Measurements from ENCODE around the gene PBX1. TPM values are rescaled to one million over a fixed set of nuclear protein-coding genes. Genes with fewer than 3 reads are reported as not detected.

PBX1 gene
- total and polyA plus RNA-seq, 2 donors (not counting 3 experiments of a cell fraction or from before 2014, with no cell fraction given) = 10.7 to 24.1 TPM

DNA sequence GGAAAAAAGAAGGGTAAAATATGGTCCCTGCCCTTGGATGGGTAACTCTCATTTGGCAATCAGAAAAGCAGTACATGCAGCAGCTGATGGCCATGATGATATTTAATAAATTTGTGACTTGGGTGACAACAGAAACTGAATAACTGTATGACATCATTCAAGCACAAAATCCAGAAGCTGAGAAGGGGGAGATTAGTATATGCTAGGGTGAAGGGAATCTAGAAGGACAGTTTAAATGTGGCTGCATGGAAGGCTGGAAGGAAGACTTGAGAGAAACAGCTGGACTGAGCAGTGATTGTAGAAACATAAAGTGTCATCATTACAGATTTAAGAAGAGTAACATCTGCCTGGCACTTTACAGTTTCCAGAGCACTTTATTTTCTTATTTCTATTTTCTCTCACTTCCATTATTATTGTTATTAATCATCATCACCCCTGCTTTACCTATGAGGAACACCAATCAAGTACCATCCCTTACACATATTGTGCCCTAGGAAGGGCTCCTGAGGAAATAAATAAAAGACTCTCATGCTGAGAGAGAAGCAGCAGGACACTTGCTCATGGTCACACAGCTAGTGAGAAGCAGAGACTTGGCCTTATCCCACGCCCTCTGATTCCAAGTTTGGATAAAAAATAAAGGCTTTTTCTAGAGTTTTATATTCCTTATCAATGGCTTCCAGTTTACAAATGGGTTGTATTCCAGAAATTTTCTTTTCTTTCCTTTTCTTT lies 207.2 kb downstream of the PBX1 start:
- H3K27ac ChIP-seq (ENCODE audit: insufficient read depth, low read depth, low read length) = no peak overlapping the region
- no peaks in the 10 kb centered on the region for H3K9me1 ChIP-seq (replicated peaks; ENCODE audit: control insufficient read depth, extremely low read depth, insufficient read depth, low read length)
- ChIA-PET CTCF (interaction anchor here (1.6 kb wide), 1 partner anchor 9 kb away, joined by 5 read pairs; no protein-coding TSS in a partner anchor), POLR2A (no interaction called here)
- TF ChIP-seq, protein P1, sequence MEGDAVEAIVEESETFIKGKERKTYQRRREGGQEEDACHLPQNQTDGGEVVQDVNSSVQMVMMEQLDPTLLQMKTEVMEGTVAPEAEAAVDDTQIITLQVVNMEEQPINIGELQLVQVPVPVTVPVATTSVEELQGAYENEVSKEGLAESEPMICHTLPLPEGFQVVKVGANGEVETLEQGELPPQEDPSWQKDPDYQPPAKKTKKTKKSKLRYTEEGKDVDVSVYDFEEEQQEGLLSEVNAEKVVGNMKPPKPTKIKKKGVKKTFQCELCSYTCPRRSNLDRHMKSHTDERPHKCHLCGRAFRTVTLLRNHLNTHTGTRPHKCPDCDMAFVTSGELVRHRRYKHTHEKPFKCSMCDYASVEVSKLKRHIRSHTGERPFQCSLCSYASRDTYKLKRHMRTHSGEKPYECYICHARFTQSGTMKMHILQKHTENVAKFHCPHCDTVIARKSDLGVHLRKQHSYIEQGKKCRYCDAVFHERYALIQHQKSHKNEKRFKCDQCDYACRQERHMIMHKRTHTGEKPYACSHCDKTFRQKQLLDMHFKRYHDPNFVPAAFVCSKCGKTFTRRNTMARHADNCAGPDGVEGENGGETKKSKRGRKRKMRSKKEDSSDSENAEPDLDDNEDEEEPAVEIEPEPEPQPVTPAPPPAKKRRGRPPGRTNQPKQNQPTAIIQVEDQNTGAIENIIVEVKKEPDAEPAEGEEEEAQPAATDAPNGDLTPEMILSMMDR (IDR thresholded peaks at IDR 0.05; ENCODE audit: extremely low read depth in 1 of 2, insufficient read depth in 1 of 2, low read depth in 1 of 2, low read length in 2 of 2) = no peak
- TF ChIP-seq POLR2A (IDR thresholded peaks at IDR 0.05; ENCODE audit: low read depth, low read length) = no peak
- no peak for TF ChIP-seq MYC (IDR thresholded peaks at IDR 0.05; ENCODE audit: low read depth, low read length)
- TF ChIP-seq EZH2 (IDR thresholded peaks at IDR 0.05; ENCODE audit: borderline replicate concordance, low read depth, low read length, severe bottlenecking) = no peak
- TF ChIP-seq GATA2 (IDR thresholded peaks at IDR 0.05; ENCODE audit: insufficient read depth, insufficient read length, low read depth, low read length) = no peak
- no peak for TF ChIP-seq POLR2AphosphoS5 (IDR thresholded peaks at IDR 0.05; ENCODE audit: insufficient read depth, low read depth, low read length)
- TF ChIP-seq, protein P2, sequence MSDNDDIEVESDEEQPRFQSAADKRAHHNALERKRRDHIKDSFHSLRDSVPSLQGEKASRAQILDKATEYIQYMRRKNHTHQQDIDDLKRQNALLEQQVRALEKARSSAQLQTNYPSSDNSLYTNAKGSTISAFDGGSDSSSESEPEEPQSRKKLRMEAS (IDR thresholded peaks at IDR 0.05; ENCODE audit: insufficient read depth, insufficient read length) = no peak
- no peak for TF ChIP-seq JUN (IDR thresholded peaks at IDR 0.05; ENCODE audit: borderline replicate concordance, insufficient read depth, insufficient read length, low read depth)
- no peak for TF ChIP-seq FOS (IDR thresholded peaks at IDR 0.05; ENCODE audit: borderline replicate concordance, insufficient read depth, low read length)
- BruUV-seq (replicated peaks) = no TSS peak
- DNase-seq (ENCODE audit: low read depth, low spot score) (no peak), FAIRE-seq (no peak)
- no peaks in the 10 kb centered on the region for H4K20me1 ChIP-seq (replicated peaks; ENCODE audit: control insufficient read depth, extremely low read depth, insufficient read depth, low read length)
- H3K27me3 ChIP-seq (ENCODE audit: control insufficient read depth in 2 of 2, insufficient read depth in 2 of 2, low read length in 2 of 2) = no peaks in the 10 kb centered on the region
- H3K9me3 ChIP-seq (replicated peaks; ENCODE audit: control insufficient read depth, insufficient read depth, low read length) = no peaks in the 10 kb centered on the region
- no peaks in the 10 kb centered on the region for H3K36me3 ChIP-seq (ENCODE audit: control insufficient read depth in 2 of 2, extremely low read depth in 1 of 2, insufficient read depth in 2 of 2, low read length in 2 of 2)
- intact Hi-C loops (cut with micrococcal nuclease) (no loop called here), dilution Hi-C loops (cut with MboI; ENCODE audit: extremely low pct_ligation_motif_present, low sequenced_read_pairs) (no loop called here)
- no peak overlapping the region for H3K4me3 ChIP-seq (replicated peaks in 1 of 3; ENCODE audit: insufficient read depth in 1 of 3, low read depth in 1 of 3, low read length in 3 of 3)
- no peak overlapping the region for H3K4me2 ChIP-seq (ENCODE audit: insufficient read depth, low read length)
- no peak overlapping the region for H3K9ac ChIP-seq (replicated peaks; ENCODE audit: extremely low read depth, insufficient read depth, low read length)
- no peaks in the 10 kb centered on the region for H3K79me2 ChIP-seq (ENCODE audit: control insufficient read depth, insufficient read depth, low read length)
- no peak overlapping the region for H2AFZ ChIP-seq (ENCODE audit: low read depth, low read length)
- no peaks in the 10 kb centered on the region for H3K4me1 ChIP-seq (ENCODE audit: control insufficient read depth, extremely low read depth, insufficient read depth, low read length)
